Astrocyte (in vitro differentiated cells and primary cell): ENCODE results near the gene PEX26. TPM values are rescaled to one million over a fixed set of nuclear protein-coding genes. Genes with fewer than 3 reads are reported as not detected.

Experiments
- total RNA-seq: library from RNA; stranded (reverse); gene quantifications from 2 replicates; pipeline ENCODE4 v1.2.1, GENCODE V29; 2021

PEX26 gene
- total RNA-seq, 1 donor from 2014 or later = 41.9 TPM

Other genes with a start within 250 kb of the PEX26 start
- gene MICAL3, start 53.4 kb upstream of the PEX26 start, total RNA-seq = 101 and 113 TPM in 2 replicates
- gene TUBA8, start 32.8 kb downstream of the PEX26 start, total RNA-seq = 0.79 TPM in 1 of 2 replicates, not detected in the other
- gene USP18, start 72.2 kb downstream of the PEX26 start, total RNA-seq = 78.7 and 87.1 TPM in 2 replicates